ENCODE data around the gene GPRIN1. TPM values are rescaled to one million over a fixed set of nuclear protein-coding genes. Genes with fewer than 3 reads are reported as not detected.

The GPRIN1 gene
- total RNA-seq: 2.4 and 3.2 TPM in 2 replicates

DNA sequence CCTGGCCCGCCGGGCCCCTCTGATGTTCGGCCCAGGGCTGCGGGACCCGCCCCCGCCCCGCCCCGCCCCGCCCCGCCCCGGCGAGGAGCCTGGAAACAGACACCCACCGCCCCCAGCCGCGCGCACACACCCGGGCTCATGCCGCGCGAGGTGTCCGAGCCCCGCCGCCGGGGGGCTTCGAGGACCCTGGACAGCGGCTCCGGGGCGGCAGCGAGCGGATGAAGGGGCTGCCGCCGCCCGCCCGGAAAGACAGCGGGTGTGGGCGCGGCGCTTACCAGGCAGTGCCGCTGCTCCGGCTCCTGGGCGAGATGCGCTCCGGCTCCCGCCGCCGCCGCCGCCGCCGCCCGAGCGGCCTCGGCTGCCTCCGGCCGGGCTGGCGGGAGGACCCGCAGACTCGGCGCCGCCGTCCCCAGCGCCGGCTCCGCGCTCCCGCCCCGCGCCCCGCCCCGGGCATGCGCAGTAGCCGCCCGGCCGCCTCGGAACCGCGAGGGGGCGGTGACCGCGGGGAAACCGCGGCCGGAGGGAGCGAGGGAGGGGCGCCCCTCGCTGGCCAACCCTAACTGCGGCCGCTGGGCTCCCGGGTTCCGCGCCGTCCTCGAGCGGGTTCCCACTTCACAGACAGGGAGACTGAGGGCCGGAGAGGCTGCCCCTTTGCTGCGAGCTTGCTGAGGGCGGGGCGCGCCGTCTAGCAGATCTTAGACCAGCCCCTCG, at the start of gene GPRIN1:
GPRIN1 (minus strand) TSS at position 433 of the 711 bp plus-strand sequence. CDS start 10,322 bp downstream, outside the sequence.

DNA sequence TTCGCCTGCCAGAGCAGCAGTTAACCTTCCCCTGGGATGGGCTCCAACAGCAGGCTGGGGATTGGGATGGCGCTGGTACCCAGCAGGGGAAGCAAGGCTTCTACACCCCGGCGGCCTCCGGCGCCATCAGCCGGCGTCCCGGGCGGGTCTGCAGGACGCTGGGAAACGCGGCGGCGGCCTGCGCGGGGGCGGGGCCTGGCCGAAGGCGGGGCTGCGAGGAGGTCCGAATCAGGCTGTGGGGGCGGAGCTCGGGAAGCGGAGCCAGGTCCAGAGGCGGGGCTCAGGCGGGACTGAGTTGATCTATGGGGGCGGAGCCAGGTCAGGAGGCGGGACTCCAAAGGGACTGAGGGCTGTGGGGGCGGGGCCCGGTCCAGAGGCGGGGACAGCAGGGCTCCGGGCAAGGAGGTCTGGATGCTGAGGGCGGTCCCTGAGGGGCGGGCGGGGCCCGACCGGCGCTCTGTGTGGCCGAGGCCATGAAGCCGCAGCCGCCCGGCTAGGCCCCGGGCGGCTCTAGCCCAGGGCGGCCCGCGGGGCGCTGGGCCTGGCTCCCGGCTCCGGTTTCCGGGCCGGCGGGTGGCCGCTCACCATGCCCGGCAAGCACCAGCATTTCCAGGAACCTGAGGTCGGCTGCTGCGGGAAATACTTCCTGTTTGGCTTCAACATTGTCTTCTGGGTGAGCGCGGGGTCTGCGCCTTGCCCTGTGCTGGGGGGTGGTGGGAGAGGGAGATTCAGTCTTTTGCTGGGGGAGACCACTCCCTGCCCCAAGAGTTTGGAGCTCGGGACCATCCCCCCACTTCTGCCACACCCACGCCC, 37.3 kb upstream of the GPRIN1 start, which contains the start of gene TSPAN17:
TSPAN17 (plus strand) TSS at position 455 of the 813 bp plus-strand sequence; CDS start at position 587, 132 bp downstream.

DNA sequence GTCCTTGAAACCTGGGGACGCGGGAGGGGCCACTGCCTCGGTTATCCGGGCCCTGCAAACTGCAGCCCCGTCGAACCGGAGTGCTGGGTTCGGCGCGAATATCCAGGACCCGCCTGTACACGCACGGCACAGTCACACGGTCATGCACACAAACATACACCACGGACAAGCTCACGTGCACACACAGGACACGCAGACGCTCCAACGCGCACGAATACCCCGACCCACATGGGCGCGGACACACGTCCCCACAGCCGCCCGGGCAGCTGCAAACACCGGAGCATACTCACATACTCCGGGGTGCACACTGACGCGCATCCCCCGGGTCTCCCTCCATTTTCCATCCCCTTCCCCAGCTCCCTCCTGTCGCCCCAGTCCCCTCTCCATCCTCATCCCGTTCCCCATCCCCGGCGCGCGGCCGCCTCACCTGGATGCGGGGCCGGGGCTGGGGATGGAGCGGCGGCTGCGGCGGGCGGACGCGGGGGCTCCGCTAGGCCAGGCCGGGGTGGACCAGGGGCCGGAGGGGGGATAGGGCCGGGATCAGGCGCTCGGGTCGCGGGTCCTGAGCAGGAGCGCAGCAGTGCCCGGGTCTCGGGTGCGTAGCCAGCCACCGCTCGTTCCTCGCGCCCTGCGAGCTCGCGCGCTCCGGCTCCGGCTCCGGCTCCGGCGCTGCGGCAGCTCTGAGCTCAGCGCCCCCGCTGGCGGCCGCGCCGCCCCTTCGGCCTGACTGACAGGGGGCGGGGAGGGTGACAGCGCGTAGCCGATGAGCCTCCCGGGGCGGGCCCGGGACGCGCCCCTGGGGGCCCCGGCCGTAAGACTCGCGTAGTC, 20.1 kb upstream of the GPRIN1 start, which contains the start of the genes EIF4E1B and SNCB:
EIF4E1B (plus strand) TSS at position 823 of the 828 bp plus-strand sequence. CDS start 12,113 bp downstream, outside the sequence.
SNCB (minus strand) TSS at position 682 of the 828 bp plus-strand sequence. CDS start 880 bp downstream, outside the sequence.

DNA sequence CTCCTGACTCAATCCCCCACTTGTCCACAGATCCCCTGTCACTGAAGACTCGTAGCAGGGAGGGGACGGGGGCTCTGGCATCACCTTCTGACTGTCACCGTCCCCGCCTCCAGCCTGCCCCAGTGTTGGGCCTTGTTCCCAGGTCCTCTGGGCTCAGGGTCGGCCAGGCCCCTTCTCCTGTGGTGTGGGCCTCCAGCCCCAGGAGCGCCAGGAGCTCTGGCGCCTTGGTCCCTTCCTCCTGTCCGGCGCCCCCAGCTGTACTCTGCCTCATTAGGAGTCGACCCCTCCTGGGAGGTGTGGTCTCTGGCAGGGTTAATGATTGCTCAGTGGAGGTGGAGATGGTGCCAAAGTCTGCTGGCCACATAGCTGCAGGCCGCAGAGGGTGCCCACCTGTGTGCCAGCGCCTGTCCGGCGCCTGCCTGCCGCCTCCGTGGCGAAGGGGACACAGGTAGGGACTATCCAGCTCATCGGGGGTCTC, 61.0 kb downstream of the GPRIN1 start, which contains the start of gene CDHR2:
CDHR2 (plus strand) TSS at position 376 of the 478 bp plus-strand sequence. CDS start 16,011 bp downstream, outside the sequence.

Other genes with a start within 250 kb of the GPRIN1 start
- gene KIAA1191, start 248.4 kb downstream of the GPRIN1 start, total RNA-seq: 52.0 and 59.7 TPM in 2 replicates
- 7.5 and 7.9 TPM in 2 replicates for gene ARL10, start 244.7 kb downstream of the GPRIN1 start, total RNA-seq
- 8.1 and 17.3 TPM in 2 replicates for gene NOP16, start 221.6 kb downstream of the GPRIN1 start, total RNA-seq
- 32.6 and 33.9 TPM in 2 replicates for gene HIGD2A, start 221.4 kb downstream of the GPRIN1 start, total RNA-seq
- 155 and 185 TPM in 2 replicates for gene CLTB, start 193.6 kb downstream of the GPRIN1 start, total RNA-seq
- gene FAF2, start 161.8 kb downstream of the GPRIN1 start, total RNA-seq: 37.9 and 41.2 TPM in 2 replicates
- 1.2 and 2.0 TPM in 2 replicates for gene RNF44, start 72.8 kb downstream of the GPRIN1 start, total RNA-seq
- not detected in 2 replicates for gene CDHR2, start 60.8 kb downstream of the GPRIN1 start, total RNA-seq
- gene SNCB, start 20.4 kb upstream of the GPRIN1 start, total RNA-seq: 0.12 and 0.13 TPM in 2 replicates
- not detected in 2 replicates for gene EIF4E1B, start 20.5 kb upstream of the GPRIN1 start, total RNA-seq
- gene TSPAN17, start 37.3 kb upstream of the GPRIN1 start, total RNA-seq: 36.4 and 41.4 TPM in 2 replicates
- 0.12 and 0.40 TPM in 2 replicates for gene UNC5A, start 200.4 kb upstream of the GPRIN1 start, total RNA-seq

All from aortic smooth muscle cell (primary cell).